ENCODE measurements around the gene SH3BP5.

SH3BP5 gene

DNA sequence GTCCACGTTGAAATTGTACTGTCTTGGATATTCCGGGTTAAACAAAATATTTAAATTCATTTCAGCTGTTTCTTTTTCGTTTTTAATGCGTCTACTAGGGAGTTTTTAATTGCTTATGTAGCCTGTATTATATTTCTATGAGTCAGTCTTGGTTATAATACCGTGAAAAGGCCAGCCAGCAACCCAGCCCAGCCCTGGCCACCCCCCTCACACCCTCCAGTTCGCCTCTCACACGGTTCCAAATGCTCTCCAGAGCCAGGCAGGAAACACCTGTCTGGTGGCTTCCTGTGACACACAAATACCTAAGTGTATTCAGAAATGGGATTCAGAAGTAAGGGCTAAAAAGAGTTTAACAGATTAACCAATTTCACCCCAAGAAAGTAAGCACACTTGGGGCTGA, 4.4 kb downstream of the SH3BP5 start:
- in situ Hi-C loops (cut with MboI; ENCODE audit: low pct_unique_long_range_greater_than_20kb, low sequenced_read_pairs, unreplicated experiment): no loop called here
- TF ChIP-seq, protein P1, sequence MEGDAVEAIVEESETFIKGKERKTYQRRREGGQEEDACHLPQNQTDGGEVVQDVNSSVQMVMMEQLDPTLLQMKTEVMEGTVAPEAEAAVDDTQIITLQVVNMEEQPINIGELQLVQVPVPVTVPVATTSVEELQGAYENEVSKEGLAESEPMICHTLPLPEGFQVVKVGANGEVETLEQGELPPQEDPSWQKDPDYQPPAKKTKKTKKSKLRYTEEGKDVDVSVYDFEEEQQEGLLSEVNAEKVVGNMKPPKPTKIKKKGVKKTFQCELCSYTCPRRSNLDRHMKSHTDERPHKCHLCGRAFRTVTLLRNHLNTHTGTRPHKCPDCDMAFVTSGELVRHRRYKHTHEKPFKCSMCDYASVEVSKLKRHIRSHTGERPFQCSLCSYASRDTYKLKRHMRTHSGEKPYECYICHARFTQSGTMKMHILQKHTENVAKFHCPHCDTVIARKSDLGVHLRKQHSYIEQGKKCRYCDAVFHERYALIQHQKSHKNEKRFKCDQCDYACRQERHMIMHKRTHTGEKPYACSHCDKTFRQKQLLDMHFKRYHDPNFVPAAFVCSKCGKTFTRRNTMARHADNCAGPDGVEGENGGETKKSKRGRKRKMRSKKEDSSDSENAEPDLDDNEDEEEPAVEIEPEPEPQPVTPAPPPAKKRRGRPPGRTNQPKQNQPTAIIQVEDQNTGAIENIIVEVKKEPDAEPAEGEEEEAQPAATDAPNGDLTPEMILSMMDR (IDR thresholded peaks at IDR 0.05; ENCODE audit: extremely low read depth, insufficient read depth, missing control alignments): no peak
- DNase-seq (ENCODE audit: low spot score): peak; percentile 53

DNA sequence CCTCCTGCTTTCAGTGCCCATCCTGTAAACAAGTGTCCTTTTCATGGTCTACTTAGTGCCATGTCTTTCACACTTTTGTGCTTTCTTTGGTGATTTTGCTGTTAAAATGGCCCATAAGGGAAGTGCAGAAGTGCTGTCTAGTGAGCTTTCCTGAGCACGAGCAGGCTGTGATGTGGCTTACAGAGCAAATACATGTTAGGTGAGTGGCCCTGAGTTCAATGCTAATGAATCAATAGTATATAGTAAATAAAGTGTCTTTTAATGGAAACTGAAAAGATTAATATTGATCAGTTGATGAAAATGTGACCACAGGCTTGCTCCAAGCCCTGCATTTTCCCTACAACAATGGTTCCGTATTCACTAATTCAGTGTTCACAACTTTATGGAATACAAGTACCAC, 5.7 kb downstream of the SH3BP5 start:
- TF ChIP-seq, protein P1 (IDR thresholded peaks at IDR 0.05; ENCODE audit: extremely low read depth, insufficient read depth, missing control alignments): no peak
- no peak for DNase-seq (ENCODE audit: low spot score)
- in situ Hi-C loops (cut with MboI; ENCODE audit: low pct_unique_long_range_greater_than_20kb, low sequenced_read_pairs, unreplicated experiment): no loop called here

DNA sequence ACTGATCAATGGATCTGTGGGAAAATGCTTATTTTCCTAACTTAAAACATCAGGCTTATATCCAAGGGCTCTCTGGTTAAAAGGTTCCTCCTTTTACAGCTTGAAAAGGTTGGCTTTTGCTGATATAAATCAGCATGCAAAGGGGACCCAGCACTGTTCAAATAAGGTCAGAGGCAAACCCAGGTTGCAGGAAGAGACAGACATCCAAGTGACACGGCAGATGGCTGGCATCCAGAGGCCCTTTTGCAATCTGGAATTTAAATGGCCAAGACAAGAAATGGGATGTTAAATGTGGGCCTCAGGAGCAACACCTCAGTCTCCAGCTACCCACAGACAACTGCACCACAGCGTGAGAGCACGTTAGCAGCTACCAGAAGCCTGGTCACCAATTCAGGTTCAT, 6.3 kb downstream of the SH3BP5 start:
- TF ChIP-seq, protein P1 (IDR thresholded peaks at IDR 0.05; ENCODE audit: extremely low read depth, insufficient read depth, missing control alignments): no peak
- in situ Hi-C loops (cut with MboI; ENCODE audit: low pct_unique_long_range_greater_than_20kb, low sequenced_read_pairs, unreplicated experiment): no loop called here
- DNase-seq (ENCODE audit: low spot score): no peak

GRCh38 chr3:15325228-15325627, 7.2 kb downstream of the SH3BP5 start:
- DNase-seq (ENCODE audit: low spot score): no peak
- TF ChIP-seq, protein P1 (IDR thresholded peaks at IDR 0.05; ENCODE audit: extremely low read depth, insufficient read depth, missing control alignments): no peak
- in situ Hi-C loops (cut with MboI; ENCODE audit: low pct_unique_long_range_greater_than_20kb, low sequenced_read_pairs, unreplicated experiment): no loop called here

- TF ChIP-seq, protein P1 (IDR thresholded peaks at IDR 0.05; ENCODE audit: extremely low read depth, insufficient read depth, missing control alignments): no peak
- in situ Hi-C loops (cut with MboI; ENCODE audit: low pct_unique_long_range_greater_than_20kb, low sequenced_read_pairs, unreplicated experiment): no loop called here
- DNase-seq (ENCODE audit: low spot score): no peak
Observed at GRCh38 chr3:15324379-15324808, 8.0 kb downstream of the SH3BP5 start.

- in situ Hi-C loops (cut with MboI; ENCODE audit: low pct_unique_long_range_greater_than_20kb, low sequenced_read_pairs, unreplicated experiment): no loop called here
- TF ChIP-seq, protein P1 (IDR thresholded peaks at IDR 0.05; ENCODE audit: extremely low read depth, insufficient read depth, missing control alignments): no peak
Observed at GRCh38 chr3:15323063-15323462, 9.3 kb downstream of the SH3BP5 start.

GRCh38 chr3:15321349-15321748, 11.0 kb downstream of the SH3BP5 start:
- in situ Hi-C loops (cut with MboI; ENCODE audit: low pct_unique_long_range_greater_than_20kb, low sequenced_read_pairs, unreplicated experiment): no loop called here
- TF ChIP-seq, protein P1 (IDR thresholded peaks at IDR 0.05; ENCODE audit: extremely low read depth, insufficient read depth, missing control alignments): no peak
- DNase-seq (ENCODE audit: low spot score): no peak

More at GRCh38 chr3:15323063-15323462, 9.3 kb downstream of the SH3BP5 start:
- no peak for DNase-seq (ENCODE audit: low spot score)
